PC-3 (cell line): ENCODE results near the gene INPP5D. TPM values are rescaled to one million over a fixed set of nuclear protein-coding genes. Genes with fewer than 3 reads are reported as not detected.

Experiments used
- ATAC-seq: fragments of 200-7000 bp; cut with Tn5 transposase; 2 replicates; pipeline ENCODE4 v1.9.1; 2020; ENCODE audit warnings: mild to moderate bottlenecking, moderate library complexity
- BruUV-seq: library from RNA; stranded (reverse); fragments of 400-500 nt; replicated peaks from 2 replicates; lab custom pipeline; 2021; lab: Mats Ljungman, UMichigan
- CTCF ChIA-PET: fragments of 300-600 bp; sonication (Branson Sonifier 250); formaldehyde crosslinking; loops from one replicate; lab custom pipeline; 2022; ENCODE audit warnings: antibody characterized with exemption; lab: Charles Lee
- POLR2A ChIA-PET: fragments of 300-600 bp; sonication (Branson Sonifier 250); formaldehyde crosslinking; loops from one replicate; lab custom pipeline; 2022; ENCODE audit warnings: antibody characterized with exemption; ENCODE audit not compliant: unreplicated experiment; lab: Charles Lee
- DNase-seq: peaks from one replicate; pipeline ENCODE4 v3.0.0-alpha.2; 2015
- H2AFZ ChIP-seq: fragments of 300-600 bp; sonication (generic); 2 replicates; pipeline ENCODE4 v1.6.0; 2016; ENCODE audit warnings: antibody characterized with exemption, low read length
- H3F3A ChIP-seq: fragments of 300-600 bp; sonication (generic); one replicate; pipeline ENCODE4 v1.6.0; 2017; ENCODE audit warnings: antibody characterized with exemption, low read length, control low read depth, mild to moderate bottlenecking; ENCODE audit not compliant: unreplicated experiment
- H3K27ac ChIP-seq: fragments of 300-600 bp; sonication (generic); 2 replicates; pipeline ENCODE4 v1.5.1; 2016; ENCODE audit warnings: mild to moderate bottlenecking, low read length
- H3K27me3 ChIP-seq: fragments of 300-600 bp; sonication (generic); 2 replicates; pipeline ENCODE4 v1.6.1; 2016; ENCODE audit warnings: low read length, mixed read lengths
- H3K36me3 ChIP-seq: fragments of 300-600 bp; sonication (generic); 2 replicates; pipeline ENCODE4 v1.6.1; 2016; ENCODE audit warnings: low read depth, mixed run types, low read length, mixed read lengths
- H3K4me1 ChIP-seq: fragments of 300-600 bp; sonication (generic); 2 replicates; pipeline ENCODE4 v1.5.1; 2016; ENCODE audit warnings: low read length; ENCODE audit not compliant: insufficient read depth
- H3K4me2 ChIP-seq: fragments of 300-600 bp; sonication (generic); 2 replicates; pipeline ENCODE4 v1.6.0; 2016; ENCODE audit warnings: low read length
- H3K4me3 ChIP-seq: fragments of 300-600 bp; sonication (generic); 2 replicates; pipeline ENCODE4 v1.5.1; 2016; ENCODE audit warnings: mild to moderate bottlenecking, low read length, mixed read lengths
- H3K79me2 ChIP-seq: fragments of 300-600 bp; sonication (generic); 2 replicates; pipeline ENCODE4 v1.6.1; 2017; ENCODE audit warnings: low read length, mixed read lengths
- H3K9ac ChIP-seq: fragments of 300-600 bp; sonication (generic); 2 replicates; pipeline ENCODE4 v1.6.0; 2016; ENCODE audit warnings: mild to moderate bottlenecking, low read length
- H3K9me2 ChIP-seq: fragments of 300-600 bp; sonication (generic); replicated peaks from 2 replicates; pipeline ENCODE4 v1.6.1; 2016; ENCODE audit warnings: mixed run types, low read length, mixed read lengths
- H3K9me3 ChIP-seq: fragments of 300-600 bp; sonication (generic); 2 replicates; pipeline ENCODE4 v1.6.1; 2016; ENCODE audit warnings: low read length, mixed read lengths
- H4K20me1 ChIP-seq: fragments of 300-600 bp; sonication (generic); 2 replicates; pipeline ENCODE4 v1.6.1; 2016; ENCODE audit warnings: low read length, mixed read lengths
- EZH2 ChIP-seq: fragments of 300-600 bp; sonication (generic); IDR thresholded peaks from one replicate; pipeline ENCODE4 v1.6.1; 2017; ENCODE audit warnings: antibody characterized with exemption, mild to moderate bottlenecking, low read length; ENCODE audit not compliant: unreplicated experiment
- EZH2phosphoT487 ChIP-seq: fragments of 300-600 bp; sonication (generic); IDR thresholded peaks from 2 replicates; pipeline ENCODE4 v1.6.1; 2018; ENCODE audit warnings: mild to moderate bottlenecking, antibody characterized with exemption, low read length, borderline replicate concordance
- intact Hi-C: fragments of 100-400 bp; cut with micrococcal nuclease; formaldehyde crosslinking; loops from 2 replicates; pipeline ENCODE4 v1.9.0; 2023
- total RNA-seq: library from RNA; depleted of rRNA; stranded (reverse); fragments of >200 nt; gene quantifications from 2 replicates; pipeline ENCODE4 v1.2.3, GENCODE V29; 2014
- TF ChIP-seq, protein P1 (sequence below): fragments of 300-600 bp; sonication (generic); conservative IDR thresholded peaks from 2 replicates; pipeline ENCODE4 v1.5.1; 2017; ENCODE audit warnings: antibody characterized with exemption, low read depth, mild to moderate bottlenecking, low read length

Gene INPP5D
- total RNA-seq, 1 experiment from 2014 or later = 0.26 TPM

DNA sequence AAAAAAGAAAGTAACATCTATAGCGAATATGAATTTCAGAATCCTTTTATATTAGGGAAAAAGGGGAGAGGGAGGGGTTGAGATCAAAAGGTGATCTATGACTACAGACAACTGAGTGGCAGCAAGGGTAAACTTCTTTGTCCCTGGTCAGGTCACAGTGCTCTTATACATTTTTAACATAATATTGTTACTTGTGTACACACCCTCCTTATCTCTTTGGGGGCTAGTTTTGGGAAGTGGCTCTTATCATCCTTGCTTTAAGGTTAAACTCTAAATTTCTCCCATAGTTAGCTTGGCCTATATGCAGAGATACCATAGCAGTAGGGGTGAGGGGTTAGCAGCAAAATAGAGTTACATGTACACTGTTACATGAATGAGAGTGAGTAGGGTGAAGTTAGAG, 159.7 kb downstream of the INPP5D start:
- Histone ChIP-seq H3K27ac (no peak overlapping the region), H3K4me2 (no peak overlapping the region), H3K9me3 (no peaks in the 10 kb centered on the region), H3K4me3 (no peak overlapping the region), H2AFZ (no peak overlapping the region), H3K36me3 (no peaks in the 10 kb centered on the region), H3F3A (no peaks in the 10 kb centered on the region), H3K9ac (no peak overlapping the region), H4K20me1 (no peaks in the 10 kb centered on the region), H3K79me2 (no peaks in the 10 kb centered on the region), H3K27me3 (no peaks in the 10 kb centered on the region), H3K4me1 (no peaks in the 10 kb centered on the region), H3K9me2 (no peaks in the 10 kb centered on the region)
- BruUV-seq = no TSS peak
- DNase-seq = no peak
- intact Hi-C loops = no loop called here
- POLR2A ChIA-PET = no interaction called here
- no peak for ATAC-seq
- TF ChIP-seq, protein P1, sequence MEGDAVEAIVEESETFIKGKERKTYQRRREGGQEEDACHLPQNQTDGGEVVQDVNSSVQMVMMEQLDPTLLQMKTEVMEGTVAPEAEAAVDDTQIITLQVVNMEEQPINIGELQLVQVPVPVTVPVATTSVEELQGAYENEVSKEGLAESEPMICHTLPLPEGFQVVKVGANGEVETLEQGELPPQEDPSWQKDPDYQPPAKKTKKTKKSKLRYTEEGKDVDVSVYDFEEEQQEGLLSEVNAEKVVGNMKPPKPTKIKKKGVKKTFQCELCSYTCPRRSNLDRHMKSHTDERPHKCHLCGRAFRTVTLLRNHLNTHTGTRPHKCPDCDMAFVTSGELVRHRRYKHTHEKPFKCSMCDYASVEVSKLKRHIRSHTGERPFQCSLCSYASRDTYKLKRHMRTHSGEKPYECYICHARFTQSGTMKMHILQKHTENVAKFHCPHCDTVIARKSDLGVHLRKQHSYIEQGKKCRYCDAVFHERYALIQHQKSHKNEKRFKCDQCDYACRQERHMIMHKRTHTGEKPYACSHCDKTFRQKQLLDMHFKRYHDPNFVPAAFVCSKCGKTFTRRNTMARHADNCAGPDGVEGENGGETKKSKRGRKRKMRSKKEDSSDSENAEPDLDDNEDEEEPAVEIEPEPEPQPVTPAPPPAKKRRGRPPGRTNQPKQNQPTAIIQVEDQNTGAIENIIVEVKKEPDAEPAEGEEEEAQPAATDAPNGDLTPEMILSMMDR = no peak
- TF ChIP-seq EZH2 (no peak), EZH2phosphoT487 (no peak)
- CTCF ChIA-PET = no interaction called here

DNA sequence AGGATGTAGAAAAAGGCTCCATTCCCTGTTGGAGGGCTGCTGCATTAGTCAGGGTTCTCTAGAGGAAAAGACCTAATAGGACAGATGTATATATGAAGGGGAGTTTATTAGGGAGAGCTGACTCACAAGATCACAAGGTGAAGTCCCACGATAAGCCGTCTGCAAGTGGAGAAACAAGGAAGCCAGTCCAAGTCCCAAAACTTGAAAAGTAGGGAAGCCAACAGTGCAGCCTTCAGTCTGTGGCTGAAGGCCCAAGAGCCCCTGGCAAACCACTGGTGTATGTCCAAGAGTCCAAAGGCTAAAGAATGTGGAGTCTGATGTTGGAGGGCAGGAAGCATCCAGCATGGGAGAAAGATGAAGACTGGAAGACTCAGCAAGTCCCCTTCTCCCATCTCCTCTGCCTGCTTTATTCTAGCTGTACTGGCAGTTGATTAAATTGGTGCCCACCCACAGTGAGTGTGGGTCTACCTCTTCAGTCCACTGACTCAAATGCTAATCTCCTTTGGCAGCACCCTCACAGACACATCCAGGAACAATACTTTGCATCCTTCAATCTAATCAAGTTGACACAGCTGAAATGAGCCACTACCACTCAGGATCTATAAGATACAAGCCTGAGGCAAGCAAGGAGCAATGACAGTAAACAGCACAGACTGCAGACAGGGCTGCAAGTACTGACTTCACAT, 161.4 kb downstream of the INPP5D start:
- intact Hi-C loops = no loop called here
- peak; percentile 10 for DNase-seq
- TF ChIP-seq EZH2 = no peak
- no peak for TF ChIP-seq EZH2phosphoT487
- TF ChIP-seq, protein P1 = no peak
- POLR2A ChIA-PET = no interaction called here
- Histone ChIP-seq H3K27me3 (no peaks in the 10 kb centered on the region), H3K9ac (no peak overlapping the region), H2AFZ (no peak overlapping the region), H3K4me1 (no peaks in the 10 kb centered on the region), H3K27ac (no peak overlapping the region), H3K4me2 (no peak overlapping the region), H3F3A (no peaks in the 10 kb centered on the region), H3K79me2 (no peaks in the 10 kb centered on the region), H3K36me3 (no peaks in the 10 kb centered on the region), H4K20me1 (no peaks in the 10 kb centered on the region), H3K9me3 (no peaks in the 10 kb centered on the region), H3K4me3 (no peak overlapping the region), H3K9me2 (no peaks in the 10 kb centered on the region)
- no TSS peak for BruUV-seq
- CTCF ChIA-PET = no interaction called here
- ATAC-seq = no peak
